Smooth muscle cell (in vitro differentiated cells): ENCODE measurements around the gene BRICD5. TPM values are rescaled to one million over a fixed set of nuclear protein-coding genes. Genes with fewer than 3 reads are reported as not detected.

Source experiments
- DNase-seq: peaks from one replicate; lab custom pipeline; 2025; ENCODE audit not compliant: unreplicated experiment; lab: John Stamatoyannopoulos, UW
- H2AFZ ChIP-seq: fragments of 200-600 bp; sonication (generic); 2 replicates; pipeline ENCODE4 v1.6.0; 2016; ENCODE audit warnings: antibody characterized with exemption, low read depth, mild to moderate bottlenecking
- H3F3A ChIP-seq: fragments of 200-600 bp; sonication (generic); 2 replicates; pipeline ENCODE4 v1.6.0; 2017; ENCODE audit warnings: antibody characterized with exemption, low read depth
- H3K27ac ChIP-seq: fragments of 200-600 bp; sonication (generic); 2 replicates; pipeline ENCODE4 v1.5.1; 2016; ENCODE audit warnings: low read depth, mild to moderate bottlenecking
- H3K27me3 ChIP-seq: fragments of 200-600 bp; sonication (generic); 2 replicates; pipeline ENCODE4 v1.6.1; 2016; ENCODE audit warnings: low read depth, mild to moderate bottlenecking
- H3K36me3 ChIP-seq: fragments of 200-600 bp; sonication (generic); 2 replicates; pipeline ENCODE4 v1.5.1; 2016; ENCODE audit warnings: low read depth
- H3K4me1 ChIP-seq: fragments of 200-600 bp; sonication (generic); 2 replicates; pipeline ENCODE4 v1.5.1; 2016; ENCODE audit warnings: low read depth
- H3K4me2 ChIP-seq: fragments of 200-600 bp; sonication (generic); 2 replicates; pipeline ENCODE4 v1.6.0; 2016; ENCODE audit warnings: mild to moderate bottlenecking
- H3K4me3 ChIP-seq: fragments of 200-600 bp; sonication (generic); 2 replicates; pipeline ENCODE4 v1.5.1; 2016; ENCODE audit warnings: mild to moderate bottlenecking
- H3K79me2 ChIP-seq: fragments of 200-600 bp; sonication (generic); 2 replicates; pipeline ENCODE4 v1.6.0; 2016; ENCODE audit warnings: low read depth, mild to moderate bottlenecking
- H3K9ac ChIP-seq: fragments of 200-600 bp; sonication (generic); 2 replicates; pipeline ENCODE4 v1.6.0; 2016; ENCODE audit warnings: low read depth
- H3K9me3 ChIP-seq: fragments of 200-600 bp; sonication (generic); replicated peaks from 2 replicates; pipeline ENCODE4 v1.5.1; 2016; ENCODE audit warnings: low read depth
- H4K20me1 ChIP-seq: fragments of 200-600 bp; sonication (generic); 2 replicates; pipeline ENCODE4 v1.6.0; 2016; ENCODE audit warnings: low read depth
- WGBS: methylation state at CpG from one replicate; pipeline ENCODE4 v1.1.7; 2016; ENCODE audit warnings: low lambda C conversion rate; 5-methylcytosine and 5-hydroxymethylcytosine counted together
- polyA plus RNA-seq: library from polyadenylated mRNA; unstranded; fragments of >200 nt; fragmentation: Nextera tagmentation; extraction: Ambion mirVana; gene quantifications from 2 replicates; pipeline ENCODE4 v1.2.1, GENCODE V29; 2016
- total RNA-seq: library from RNA; depleted of rRNA; stranded (reverse); fragments of >200 nt; gene quantifications from 2 replicates; pipeline ENCODE4 v1.2.3, GENCODE V29; 2014
- TF ChIP-seq, protein P1 (sequence below): fragments of 200-600 bp; sonication (generic); IDR thresholded peaks from 2 replicates; pipeline ENCODE4 v1.5.1; 2017; ENCODE audit warnings: borderline replicate concordance, mild to moderate bottlenecking, antibody characterized with exemption; ENCODE audit not compliant: insufficient read depth, poor library complexity, severe bottlenecking

Gene BRICD5
- total and polyA plus RNA-seq, 2 experiments from 2014 or later: 2.0 to 4.7 TPM

DNA sequence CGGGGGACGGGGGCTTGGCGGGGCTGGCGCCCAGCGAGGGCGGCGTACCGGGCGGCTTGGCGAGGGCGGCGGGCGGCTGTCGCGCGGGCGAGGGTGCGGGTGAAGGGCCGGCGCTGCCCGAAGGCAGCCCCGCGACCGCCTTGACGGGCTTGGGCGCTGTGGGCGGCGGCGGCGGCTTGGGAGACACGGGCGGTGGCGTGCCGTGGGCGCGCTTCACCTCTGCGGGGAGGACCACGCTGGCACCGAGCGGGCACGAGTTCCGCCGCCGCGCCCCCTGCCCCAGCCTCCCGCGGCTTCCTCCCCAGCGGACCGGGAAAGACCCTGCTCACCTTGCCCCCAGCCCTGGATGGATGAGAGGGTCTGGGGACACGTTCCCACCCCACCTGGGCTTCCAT is 31.6 kb downstream of the BRICD5 start:
- TF ChIP-seq, protein P1, sequence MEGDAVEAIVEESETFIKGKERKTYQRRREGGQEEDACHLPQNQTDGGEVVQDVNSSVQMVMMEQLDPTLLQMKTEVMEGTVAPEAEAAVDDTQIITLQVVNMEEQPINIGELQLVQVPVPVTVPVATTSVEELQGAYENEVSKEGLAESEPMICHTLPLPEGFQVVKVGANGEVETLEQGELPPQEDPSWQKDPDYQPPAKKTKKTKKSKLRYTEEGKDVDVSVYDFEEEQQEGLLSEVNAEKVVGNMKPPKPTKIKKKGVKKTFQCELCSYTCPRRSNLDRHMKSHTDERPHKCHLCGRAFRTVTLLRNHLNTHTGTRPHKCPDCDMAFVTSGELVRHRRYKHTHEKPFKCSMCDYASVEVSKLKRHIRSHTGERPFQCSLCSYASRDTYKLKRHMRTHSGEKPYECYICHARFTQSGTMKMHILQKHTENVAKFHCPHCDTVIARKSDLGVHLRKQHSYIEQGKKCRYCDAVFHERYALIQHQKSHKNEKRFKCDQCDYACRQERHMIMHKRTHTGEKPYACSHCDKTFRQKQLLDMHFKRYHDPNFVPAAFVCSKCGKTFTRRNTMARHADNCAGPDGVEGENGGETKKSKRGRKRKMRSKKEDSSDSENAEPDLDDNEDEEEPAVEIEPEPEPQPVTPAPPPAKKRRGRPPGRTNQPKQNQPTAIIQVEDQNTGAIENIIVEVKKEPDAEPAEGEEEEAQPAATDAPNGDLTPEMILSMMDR: no peak
- DNase-seq: no peak
- no peaks in the 10 kb centered on the region for H3F3A ChIP-seq
- no peaks in the 10 kb centered on the region for H3K36me3 ChIP-seq
- WGBS: 73% methylated on average over 8 of the region's 50 CpGs
- no peaks in the 10 kb centered on the region for H3K27me3 ChIP-seq
- H3K9me3 ChIP-seq: no peaks in the 10 kb centered on the region
- no peak overlapping the region for H3K4me3 ChIP-seq
- H3K9ac ChIP-seq: no peak overlapping the region
- H3K4me2 ChIP-seq: no peak overlapping the region
- H4K20me1 ChIP-seq: no peaks in the 10 kb centered on the region
- H3K79me2 ChIP-seq: no peaks in the 10 kb centered on the region
- no peaks in the 10 kb centered on the region for H3K4me1 ChIP-seq
- no peak overlapping the region for H3K27ac ChIP-seq
- no peak overlapping the region for H2AFZ ChIP-seq

DNA sequence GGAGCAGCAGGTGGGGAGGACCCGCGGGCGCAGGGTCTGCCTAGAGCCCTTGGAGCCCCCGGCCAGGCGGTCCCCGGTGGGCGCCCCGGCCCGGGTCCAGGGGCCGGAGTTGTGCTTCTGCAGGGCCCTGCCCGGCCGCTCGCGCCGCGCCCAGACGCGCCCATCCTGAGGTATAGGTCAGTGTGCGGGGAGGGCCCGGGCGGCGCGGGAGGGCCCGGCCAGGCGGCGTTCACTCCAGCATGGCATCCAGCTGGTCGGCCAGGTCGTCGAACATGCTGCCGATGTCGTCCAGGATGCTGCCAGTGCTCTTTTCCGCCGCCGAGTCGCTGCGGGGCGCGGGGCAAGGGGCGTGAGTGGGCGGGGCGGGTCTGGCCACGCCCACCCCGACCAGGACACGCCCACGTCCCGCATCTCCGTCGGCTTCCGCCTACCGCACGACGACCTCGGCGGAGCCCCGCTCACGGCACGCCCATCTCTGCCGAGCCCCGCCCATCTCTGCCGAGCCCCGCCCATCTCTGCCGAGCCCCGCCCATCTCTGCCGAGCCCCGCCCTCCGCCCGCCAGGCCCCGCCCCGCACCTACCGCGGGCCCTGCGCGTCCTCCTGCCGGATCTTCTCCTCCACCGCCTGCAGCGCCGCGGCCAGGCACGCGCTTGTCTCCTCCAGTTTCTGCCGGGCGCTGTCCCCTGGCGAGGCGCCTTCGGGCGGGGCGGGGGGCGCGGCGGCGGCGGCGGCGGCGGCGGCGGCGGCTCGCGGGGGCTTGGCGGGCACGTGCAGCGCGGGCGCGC is 32.1 kb downstream of the BRICD5 start:
- DNase-seq: no peak
- no peaks in the 10 kb centered on the region for H3F3A ChIP-seq
- 95% methylated on average over 24 of the region's 106 CpGs for WGBS

DNA sequence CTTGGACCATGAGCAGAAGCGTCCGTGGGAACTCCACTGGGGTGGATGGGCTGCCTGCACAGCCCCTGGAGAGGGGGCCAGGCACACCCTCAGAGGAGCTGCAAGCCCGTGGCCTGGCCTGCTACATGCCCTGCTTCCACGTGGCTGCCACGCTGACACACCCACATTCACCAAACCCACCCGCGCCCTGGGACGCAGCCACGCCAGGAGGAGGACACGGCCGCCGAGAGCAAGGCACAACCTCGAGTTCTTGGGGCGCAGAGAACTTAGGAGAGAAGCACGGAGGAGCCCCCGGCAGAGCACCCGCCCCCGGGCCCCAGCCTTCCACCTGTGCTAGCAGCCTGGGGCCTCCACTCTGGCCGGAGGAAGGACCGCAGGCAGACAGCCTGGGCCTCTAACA is 33.1 kb downstream of the BRICD5 start:
- DNase-seq: no peak
- TF ChIP-seq, protein P1: no peak
- no peaks in the 10 kb centered on the region for H3K4me1 ChIP-seq
- no peak overlapping the region for H3K9ac ChIP-seq
- H3K4me3 ChIP-seq: no peak overlapping the region
- no peaks in the 10 kb centered on the region for H3K27me3 ChIP-seq
- H3F3A ChIP-seq: no peaks in the 10 kb centered on the region
- no peak overlapping the region for H3K4me2 ChIP-seq
- no peaks in the 10 kb centered on the region for H3K36me3 ChIP-seq
- no peaks in the 10 kb centered on the region for H4K20me1 ChIP-seq
- H3K79me2 ChIP-seq: no peaks in the 10 kb centered on the region
- H3K27ac ChIP-seq: no peak overlapping the region
- WGBS: 96% methylated on average over 17 of the region's 20 CpGs
- H3K9me3 ChIP-seq: no peaks in the 10 kb centered on the region
- H2AFZ ChIP-seq: no peak overlapping the region

More for the DNA sequence above, 32.1 kb downstream of the BRICD5 start:
- H3K79me2 ChIP-seq: no peaks in the 10 kb centered on the region
- no peaks in the 10 kb centered on the region for H3K9me3 ChIP-seq
- no peaks in the 10 kb centered on the region for H3K36me3 ChIP-seq
- no peak overlapping the region for H2AFZ ChIP-seq
- no peak overlapping the region for H3K4me3 ChIP-seq
- H3K4me1 ChIP-seq: no peaks in the 10 kb centered on the region
- TF ChIP-seq, protein P1: no peak
- no peaks in the 10 kb centered on the region for H3K27me3 ChIP-seq
- no peak overlapping the region for H3K27ac ChIP-seq
- no peaks in the 10 kb centered on the region for H4K20me1 ChIP-seq
- H3K9ac ChIP-seq: no peak overlapping the region
- no peak overlapping the region for H3K4me2 ChIP-seq

DNA sequence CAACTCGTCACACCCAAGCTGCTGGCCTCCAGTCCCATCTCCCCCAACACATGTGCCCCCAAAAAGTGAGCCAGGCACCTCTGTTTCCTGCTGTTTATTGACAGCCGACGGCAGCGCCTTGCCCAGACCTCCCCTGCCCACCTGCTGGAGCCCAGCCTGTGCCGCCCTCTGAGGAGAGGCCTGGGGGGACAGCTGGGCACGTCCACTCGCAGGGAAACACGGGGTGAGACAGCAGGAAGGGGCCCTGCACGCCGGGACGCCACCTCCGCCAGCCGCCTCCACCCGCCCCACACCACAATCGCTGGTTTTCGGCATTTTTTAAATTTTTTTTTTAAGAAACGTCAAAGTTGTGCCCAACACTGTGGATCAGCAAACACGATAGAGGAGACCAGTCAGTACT is 33.6 kb downstream of the BRICD5 start:
- TF ChIP-seq, protein P1: no peak
- 97% methylated on average over 18 of the region's 18 CpGs for WGBS
- no peaks in the 10 kb centered on the region for H3K4me1 ChIP-seq

More for the DNA sequence above, 33.6 kb downstream of the BRICD5 start:
- no peak overlapping the region for H3K4me2 ChIP-seq
- no peaks in the 10 kb centered on the region for H4K20me1 ChIP-seq
- no peaks in the 10 kb centered on the region for H3F3A ChIP-seq
- H3K27ac ChIP-seq: no peak overlapping the region
- no peaks in the 10 kb centered on the region for H3K9me3 ChIP-seq
- no peaks in the 10 kb centered on the region for H3K79me2 ChIP-seq
- H2AFZ ChIP-seq: no peak overlapping the region
- H3K36me3 ChIP-seq: no peaks in the 10 kb centered on the region
- H3K9ac ChIP-seq: no peak overlapping the region
- DNase-seq: no peak
- H3K4me3 ChIP-seq: no peak overlapping the region
- H3K27me3 ChIP-seq: no peaks in the 10 kb centered on the region
